HUES48 (cell line): ENCODE measurements around the gene NPHP4.
"Not testable (repeated sequence)": the region's sequence is repeated elsewhere in the genome, so short reads cannot be mapped to it uniquely, and the experiment has no call there.

Experiments
- H3K27ac ChIP-seq: one replicate; pipeline ENCODE4 v1.7.0; 2013; ENCODE audit warnings: low read depth, low read length, inconsistent platforms
- H3K27me3 ChIP-seq: 2 replicates; pipeline ENCODE4 v1.6.1; 2013; ENCODE audit warnings: mild to moderate bottlenecking, low read length; ENCODE audit not compliant: control insufficient read depth, insufficient read depth
- H3K36me3 ChIP-seq: 2 replicates; pipeline ENCODE4 v1.6.1; 2013; ENCODE audit warnings: low read length; ENCODE audit not compliant: control insufficient read depth, insufficient read depth
- H3K4me1 ChIP-seq: 2 replicates; pipeline ENCODE4 v1.6.1; 2013; ENCODE audit warnings: mild to moderate bottlenecking, low read length; ENCODE audit not compliant: control insufficient read depth, insufficient read depth
- H3K4me3 ChIP-seq: 2 replicates; pipeline ENCODE4 v1.5.1; 2013; ENCODE audit warnings: mild to moderate bottlenecking, low read depth, low read length
- H3K9ac ChIP-seq: 2 replicates; pipeline ENCODE4 v1.6.1; 2013; ENCODE audit warnings: mild to moderate bottlenecking, low read depth, low read length, moderate library complexity
- H3K9me3 ChIP-seq: 2 replicates; pipeline ENCODE4 v1.6.1; 2013; ENCODE audit warnings: low read length; ENCODE audit not compliant: control insufficient read depth, insufficient read depth

Gene NPHP4

GRCh38 chr1:5853858-5854257 is 138.4 kb downstream of the NPHP4 start:
- not testable (repeated sequence) for H3K4me1 ChIP-seq, H3K27ac ChIP-seq, H3K4me3 ChIP-seq, H3K36me3 ChIP-seq, H3K9me3 ChIP-seq, H3K27me3 ChIP-seq, H3K9ac ChIP-seq

DNA sequence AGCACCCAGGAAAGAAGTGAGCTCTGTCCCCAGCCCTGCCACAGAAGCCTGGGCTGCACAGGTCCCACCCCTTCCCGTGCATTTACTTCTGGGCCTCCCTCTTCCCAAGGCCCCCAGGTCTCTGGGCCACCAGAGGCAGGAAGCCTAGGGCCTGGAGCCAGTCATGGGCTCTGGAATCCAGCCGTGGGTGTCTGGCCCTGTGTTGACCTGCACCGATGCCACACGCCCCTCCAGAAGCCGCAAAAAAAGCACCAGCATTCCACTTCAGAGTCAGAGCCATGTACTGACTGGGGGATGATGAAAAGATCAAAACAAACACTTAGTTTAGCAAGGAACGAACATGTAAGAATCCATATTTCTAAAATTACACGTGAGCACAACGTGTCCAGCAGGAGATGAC is 141.7 kb downstream of the NPHP4 start:
- no peaks in the 10 kb centered on the region for H3K36me3 ChIP-seq
- H3K4me1 ChIP-seq: no peaks in the 10 kb centered on the region
- H3K27ac ChIP-seq: no peak overlapping the region
- H3K4me3 ChIP-seq: no peak overlapping the region
- no peaks in the 10 kb centered on the region for H3K27me3 ChIP-seq
- H3K9me3 ChIP-seq: no peaks in the 10 kb centered on the region
- no peak overlapping the region for H3K9ac ChIP-seq

DNA sequence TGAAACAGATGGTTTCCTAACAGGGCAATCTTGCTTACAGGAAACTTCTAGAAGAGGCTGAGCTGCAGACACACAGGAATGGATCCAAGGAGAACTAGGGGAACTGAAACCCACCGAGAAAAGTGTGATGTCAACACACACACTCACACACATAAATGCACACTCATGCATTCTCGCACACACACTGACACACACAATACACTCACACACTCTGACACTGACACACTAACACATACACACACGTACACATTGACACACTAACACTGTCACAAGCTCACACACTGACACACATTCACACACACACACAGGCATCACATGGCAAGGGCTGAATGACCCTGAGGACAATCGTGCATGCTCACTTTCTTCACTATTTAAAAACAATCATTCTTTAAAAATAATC is 142.7 kb downstream of the NPHP4 start:
- no peak overlapping the region for H3K4me3 ChIP-seq
- no peaks in the 10 kb centered on the region for H3K27me3 ChIP-seq
- H3K27ac ChIP-seq: no peak overlapping the region
- no peaks in the 10 kb centered on the region for H3K9me3 ChIP-seq
- no peak overlapping the region for H3K9ac ChIP-seq
- H3K4me1 ChIP-seq: no peaks in the 10 kb centered on the region
- H3K36me3 ChIP-seq: no peaks in the 10 kb centered on the region

DNA sequence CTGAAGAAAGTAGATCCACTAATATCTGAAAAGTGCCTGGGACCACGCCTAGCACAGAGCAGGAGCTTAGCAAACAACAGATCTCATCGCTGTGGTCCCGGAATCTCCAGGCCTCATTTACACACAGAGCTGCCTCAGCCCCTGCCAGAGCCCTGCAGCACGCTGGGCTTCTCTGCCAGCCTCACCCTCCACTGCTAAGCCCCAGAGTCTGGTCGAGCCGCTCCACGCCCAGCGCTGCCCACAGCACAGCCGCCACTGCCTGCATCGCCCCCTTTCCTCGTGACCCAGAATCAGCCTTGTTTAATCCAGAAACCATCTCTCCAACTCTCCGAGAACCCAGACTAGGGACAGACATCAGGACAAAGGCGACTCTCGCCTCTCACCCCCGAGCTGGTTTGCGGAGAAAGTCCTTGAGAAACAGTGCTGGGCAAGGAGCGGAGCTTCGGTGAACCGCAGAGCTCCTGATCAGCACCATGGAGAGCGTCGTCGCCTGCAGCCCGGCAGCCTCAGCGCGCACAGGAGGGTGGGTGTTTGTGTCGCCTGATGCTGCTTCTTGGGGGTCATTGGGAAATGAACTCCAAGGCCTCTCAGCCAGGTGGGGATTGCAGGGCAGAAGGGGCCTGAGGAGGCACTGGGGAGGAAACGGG is 145.1 kb downstream of the NPHP4 start:
- H3K9ac ChIP-seq: no peak overlapping the region
- H3K27me3 ChIP-seq: no peaks in the 10 kb centered on the region
- H3K4me1 ChIP-seq: no peaks in the 10 kb centered on the region; the same call in 1 of the 2 replicates
- no peaks in the 10 kb centered on the region for H3K9me3 ChIP-seq
- no peaks in the 10 kb centered on the region for H3K36me3 ChIP-seq
- no peak overlapping the region for H3K4me3 ChIP-seq
- H3K27ac ChIP-seq: no peak overlapping the region

- Histone ChIP-seq H3K9ac (no peak overlapping the region), H3K27me3 (no peaks in the 10 kb centered on the region), H3K27ac (no peak overlapping the region), H3K4me3 (no peak overlapping the region), H3K4me1 (no peaks in the 10 kb centered on the region; the same call in 1 of the 2 replicates), H3K9me3 (no peaks in the 10 kb centered on the region), H3K36me3 (no peaks in the 10 kb centered on the region)
Measured at GRCh38 chr1:5845376-5845775, 146.8 kb downstream of the NPHP4 start.

GRCh38 chr1:5844442-5844841 is 147.8 kb downstream of the NPHP4 start:
- H3K4me1 ChIP-seq: no peaks in the 10 kb centered on the region; the same call in 1 of the 2 replicates
- H3K36me3 ChIP-seq: no peaks in the 10 kb centered on the region
- H3K27ac ChIP-seq: no peak overlapping the region
- H3K4me3 ChIP-seq: no peak overlapping the region
- H3K27me3 ChIP-seq: no peaks in the 10 kb centered on the region
- no peaks in the 10 kb centered on the region for H3K9me3 ChIP-seq
- no peak overlapping the region for H3K9ac ChIP-seq

- H3K9ac ChIP-seq: no peak overlapping the region
- H3K27ac ChIP-seq: no peak overlapping the region
- no peak overlapping the region for H3K4me3 ChIP-seq
- no peaks in the 10 kb centered on the region; the same call in 1 of the 2 replicates for H3K4me1 ChIP-seq
- H3K27me3 ChIP-seq: no peaks in the 10 kb centered on the region
- H3K9me3 ChIP-seq: no peaks in the 10 kb centered on the region
- no peaks in the 10 kb centered on the region for H3K36me3 ChIP-seq
Measured at GRCh38 chr1:5843521-5844096, 148.6 kb downstream of the NPHP4 start.

DNA sequence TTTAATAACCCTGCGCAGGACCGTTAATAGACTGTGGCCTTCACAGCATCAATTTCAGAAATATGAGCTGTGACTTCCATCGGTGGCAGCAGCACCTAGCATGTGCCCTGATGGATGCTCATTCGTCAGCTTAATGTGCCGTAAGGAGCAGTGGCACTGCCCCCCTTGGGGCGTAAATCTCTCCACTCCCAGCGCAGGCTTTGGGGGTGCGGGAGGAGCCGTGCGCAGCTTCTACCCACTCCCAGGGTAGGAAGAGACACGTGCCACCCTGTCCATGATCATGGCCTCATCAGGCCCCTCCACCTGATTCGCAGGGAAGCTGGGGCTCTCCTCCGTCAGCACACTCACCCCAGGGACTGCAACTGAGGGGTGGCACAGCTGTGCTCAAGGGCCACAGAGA is 149.5 kb downstream of the NPHP4 start:
- Histone ChIP-seq H3K27me3 (no peaks in the 10 kb centered on the region), H3K4me3 (no peak overlapping the region), H3K9ac (no peak overlapping the region), H3K4me1 (no peaks in the 10 kb centered on the region; the same call in 1 of the 2 replicates), H3K27ac (no peak overlapping the region), H3K9me3 (no peaks in the 10 kb centered on the region), H3K36me3 (no peaks in the 10 kb centered on the region)

DNA sequence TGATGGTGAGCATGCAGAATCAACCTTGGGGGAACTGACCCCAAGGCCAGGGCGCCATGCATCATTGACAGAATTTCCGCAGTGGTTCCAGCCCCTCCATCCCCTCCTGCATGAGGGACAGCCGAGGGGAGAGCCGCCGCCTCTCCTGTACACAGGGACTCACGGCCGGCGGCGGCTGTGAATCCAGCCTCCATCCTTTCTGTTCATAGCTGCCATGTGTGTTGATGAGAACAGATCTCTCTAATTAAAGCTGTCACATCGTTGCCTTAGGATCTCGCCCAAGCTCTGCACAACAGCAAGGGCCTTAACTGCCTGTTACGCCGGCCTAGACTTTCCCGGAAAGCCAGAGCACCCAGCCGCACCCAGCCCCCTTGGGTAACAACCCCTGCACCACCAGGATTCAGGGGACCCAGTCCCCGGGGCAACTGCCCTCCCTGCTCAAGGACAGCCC is 151.6 kb downstream of the NPHP4 start:
- no peak overlapping the region for H3K4me3 ChIP-seq
- no peaks in the 10 kb centered on the region for H3K9me3 ChIP-seq
- H3K4me1 ChIP-seq: peaks cover 4% of the 10 kb centered on the region; the same call in 1 of the 2 replicates
- no peaks in the 10 kb centered on the region for H3K36me3 ChIP-seq
- H3K27me3 ChIP-seq: no peaks in the 10 kb centered on the region
- no peak overlapping the region for H3K27ac ChIP-seq
- H3K9ac ChIP-seq: no peak overlapping the region

DNA sequence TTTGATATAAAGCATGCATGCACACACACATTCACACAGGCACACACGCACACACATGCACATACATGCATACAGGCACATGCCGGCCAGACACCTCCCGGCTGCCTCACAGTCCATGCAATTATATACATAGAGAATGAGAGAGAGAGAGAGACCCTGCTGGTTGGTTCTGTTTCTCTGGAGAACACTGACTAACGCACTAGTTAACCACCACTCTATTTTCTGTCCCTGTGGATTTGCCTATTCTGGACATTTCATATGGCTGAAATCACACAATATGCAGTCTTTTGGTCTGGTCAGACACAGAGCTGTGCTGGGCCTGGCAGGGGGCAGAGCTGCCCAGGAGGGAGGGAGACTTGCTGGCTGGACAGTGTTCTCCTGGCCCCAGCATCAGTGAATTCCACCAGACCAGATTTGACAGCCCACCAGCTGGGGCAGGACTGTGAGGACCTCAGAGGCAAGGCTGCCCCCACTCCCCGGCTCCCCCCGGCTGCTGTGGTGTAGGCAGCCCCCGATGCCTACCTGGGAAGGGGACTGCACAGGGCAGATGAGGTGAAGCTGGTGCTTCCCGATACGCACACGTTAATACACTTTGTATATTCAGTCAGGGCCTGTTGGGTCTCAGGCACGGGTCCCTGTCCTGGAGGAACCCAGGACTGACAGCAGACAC is 152.2 kb downstream of the NPHP4 start:
- Histone ChIP-seq H3K9ac (no peak overlapping the region), H3K9me3 (no peaks in the 10 kb centered on the region)

More for the DNA sequence above, 152.2 kb downstream of the NPHP4 start:
- Histone ChIP-seq H3K36me3 (no peaks in the 10 kb centered on the region), H3K27me3 (no peaks in the 10 kb centered on the region), H3K27ac (no peak overlapping the region), H3K4me1 (peaks cover 4% of the 10 kb centered on the region; the same call in 1 of the 2 replicates), H3K4me3 (no peak overlapping the region)
